HepG2 (cell line): Measurements from ENCODE around the gene CHFR. TPM values are rescaled to one million over a fixed set of nuclear protein-coding genes. Genes with fewer than 3 reads are reported as not detected.

Experiments
- CTCF ChIP-seq: sonication (generic); formaldehyde crosslinking; IDR thresholded peaks from 2 replicates; pipeline ENCODE4 v1.5.0; 2020; ENCODE audit warnings: mild to moderate bottlenecking, missing genetic modification reagents, moderate library complexity
- HMGXB3 ChIP-seq: sonication (generic); formaldehyde crosslinking; IDR thresholded peaks from 2 replicates; pipeline ENCODE4 v1.4.0; 2020; ENCODE audit warnings: missing genetic modification reagents, borderline replicate concordance
- HOXA7 ChIP-seq: sonication (generic); formaldehyde crosslinking; IDR thresholded peaks from 2 replicates; pipeline ENCODE4 v1.8.1; 2022; ENCODE audit warnings: mild to moderate bottlenecking, missing genetic modification reagents, moderate library complexity
- LBX2 ChIP-seq: sonication (generic); formaldehyde crosslinking; IDR thresholded peaks from 2 replicates; pipeline ENCODE4 v1.5.0; 2020; ENCODE audit warnings: missing genetic modification reagents, mild to moderate bottlenecking, borderline replicate concordance
- PRDM10 ChIP-seq: sonication (generic); formaldehyde crosslinking; IDR thresholded peaks from 2 replicates; pipeline ENCODE4 v1.4.0; 2020; ENCODE audit warnings: low read depth, missing genetic modification reagents
- REPIN1 ChIP-seq: sonication (generic); formaldehyde crosslinking; IDR thresholded peaks from 2 replicates; pipeline ENCODE4 v1.8.0; 2022; ENCODE audit warnings: missing genetic modification reagents, low read depth, mild to moderate bottlenecking, borderline replicate concordance
- SP140L ChIP-seq: sonication (generic); formaldehyde crosslinking; IDR thresholded peaks from 2 replicates; pipeline ENCODE4 v1.4.0; 2020; ENCODE audit warnings: missing genetic modification reagents, borderline replicate concordance
- ZFP36 ChIP-seq: fragments of 150-350 bp; IDR thresholded peaks from 2 replicates; pipeline ENCODE4 v1.6.1; 2018; ENCODE audit warnings: borderline replicate concordance, low read length, low read depth; ENCODE audit not compliant: partially characterized antibody
- ZNF280D ChIP-seq: sonication (generic); formaldehyde crosslinking; IDR thresholded peaks from 2 replicates; pipeline ENCODE4 v1.5.1; 2020; ENCODE audit warnings: mild to moderate bottlenecking, missing genetic modification reagents
- ZNF296 ChIP-seq: sonication (generic); formaldehyde crosslinking; conservative IDR thresholded peaks from 2 replicates; pipeline ENCODE4 v1.5.0; 2020; ENCODE audit warnings: mild to moderate bottlenecking, missing genetic modification reagents
- ZNF430 ChIP-seq: sonication (generic); formaldehyde crosslinking; IDR thresholded peaks from 2 replicates; pipeline ENCODE4 v1.9.0; 2021; ENCODE audit warnings: mild to moderate bottlenecking, missing genetic modification reagents
- ZNF749 ChIP-seq: sonication (generic); formaldehyde crosslinking; IDR thresholded peaks from 2 replicates; pipeline ENCODE4 v1.8.0; 2022; ENCODE audit warnings: mild to moderate bottlenecking, missing genetic modification reagents, moderate library complexity, borderline replicate concordance
- ZNF839 ChIP-seq: sonication (generic); formaldehyde crosslinking; IDR thresholded peaks from 2 replicates; pipeline ENCODE4 v1.4.0; 2020; ENCODE audit warnings: missing genetic modification reagents, mild to moderate bottlenecking, borderline replicate concordance
- polyA plus RNA-seq, 8 experiments: library from polyadenylated mRNA; depleted of rRNA in 3 of 8; stranded (reverse) in 7 of 8; unstranded in 1 of 8; fragments of >200 nt; fragmentation: Illumina TruSeq in 4 of 8; extraction: Trizol in 4 of 8; gene quantifications; 2 replicates each; pipeline versions ENCODE4 v1.2.1 to v1.2.3, GENCODE V29; 2011 to 2016; ENCODE audit warnings: low read depth in 4 of 8, missing spikeins in 1 of 8, mixed read lengths in 1 of 8; ENCODE audit not compliant: insufficient read depth in 1 of 8
- total RNA-seq, 5 experiments: library from RNA; depleted of rRNA; stranded (reverse); fragments of >200 nt; fragmentation: Illumina TruSeq; extraction: Trizol; gene quantifications; 2 replicates each; pipeline ENCODE4 v1.2.3, GENCODE V29; 2016; ENCODE audit warnings: low read depth in 1 of 5

The CHFR gene
- total and polyA plus RNA-seq, 2 of the 13 experiments (the other 11 are each of a cell fraction or from before 2014, with no cell fraction given): 21.4 to 21.5 TPM

- TF ChIP-seq ZNF280D (peak; percentile 49; the same call in 1 of the 2 replicates), ZNF839 (CRISPR knock-in tag) (no peak), HMGXB3 (CRISPR knock-in tag) (no peak; the same call in 1 of the 2 replicates), ZNF749 (no peak), REPIN1 (peak; percentile 75; the same call in 1 of the 2 replicates), PRDM10 (CRISPR knock-in tag) (no peak), ZNF430 (CRISPR knock-in tag) (no peak), SP140L (no peak), LBX2 (CRISPR knock-in tag) (no peak), ZNF296 (no peak), CTCF (CRISPR knock-in tag) (no peak), HOXA7 (CRISPR knock-in tag) (no peak), ZFP36 (no peak)
Measured at GRCh38 chr12:132828706-132829534, 58.5 kb downstream of the CHFR start, which contains the start of gene GOLGA3 (continued).
